Testis (tissue), 3 donors: ENCODE measurements around the gene CHDH. TPM values are rescaled to one million over a fixed set of nuclear protein-coding genes. Genes with fewer than 3 reads are reported as not detected.

Experiments used
- DNase-seq: peaks from one replicate; pipeline ENCODE4 v3.0.0-alpha.2; 2019
- H3K27ac ChIP-seq, 2 donors: fragments of 200-600 bp; sonication (generic); one replicate each; pipeline ENCODE4 v1.5.1; 2019
- H3K27me3 ChIP-seq: fragments of 200-600 bp; sonication (generic); one replicate; pipeline ENCODE4 v1.5.1; 2019
- H3K36me3 ChIP-seq: fragments of 200-600 bp; sonication (generic); one replicate; pipeline ENCODE4 v1.5.1; 2017; ENCODE audit warnings: low read depth; ENCODE audit errors: missing control alignments
- H3K4me1 ChIP-seq: fragments of 200-600 bp; sonication (generic); one replicate; pipeline ENCODE4 v1.5.1; 2019
- H3K4me3 ChIP-seq, 2 donors: fragments of 200-600 bp; sonication (generic); one replicate each; pipeline ENCODE4 v1.5.1; 2017 to 2019
- H3K9me3 ChIP-seq: fragments of 200-600 bp; sonication (generic); one replicate; pipeline ENCODE4 v1.5.1; 2017
- POLR2A ChIP-seq: fragments of 450-650 bp; IDR thresholded peaks from one replicate; pipeline ENCODE4 v1.6.1; 2017; ENCODE audit warnings: antibody characterized with exemption, mild to moderate bottlenecking, moderate library complexity
- WGBS, 2 donors: methylation state at CpG; one replicate each; pipeline ENCODE4 v1.1.5; 2018; 5-methylcytosine and 5-hydroxymethylcytosine counted together
- intact Hi-C: fragments of 100-400 bp; cut with DNase I; formaldehyde crosslinking; loops from one replicate; pipeline ENCODE4 v1.15.1; 2023; ENCODE audit warnings: low total_unique reads
- polyA plus RNA-seq: library from polyadenylated mRNA; stranded (reverse); fragments of 350-450 nt; fragmentation: Illumina TruSeq; extraction: RNeasy Lipid Tissue Mini Kit (QIAGEN cat#74804); gene quantifications from one replicate; pipeline ENCODE4 v1.2.3, GENCODE V29; 2014; ENCODE audit warnings: low read depth, low replicate concordance; ENCODE audit not compliant: insufficient read depth
- total RNA-seq, 2 donors: library from RNA; depleted of rRNA; stranded (reverse); fragments of >200 nt; gene quantifications; one replicate each; pipeline ENCODE4 v1.2.3, GENCODE V29; 2016
- TF ChIP-seq, protein P1 (sequence below), 3 experiments: fragments of 450-650 bp in 2 of 3; fragments of 200-600 bp in 1 of 3; sonication (generic) in 1 of 3; IDR thresholded peaks; one replicate each; pipeline ENCODE4 v1.5.1; 2016 to 2019; ENCODE audit warnings: antibody characterized with exemption in 3 of 3, mild to moderate bottlenecking in 2 of 3, moderate library complexity in 1 of 3

The CHDH gene
- total and polyA plus RNA-seq, 3 donors from 2014 or later: 13.5 to 41.4 (median 28.1) TPM

DNA sequence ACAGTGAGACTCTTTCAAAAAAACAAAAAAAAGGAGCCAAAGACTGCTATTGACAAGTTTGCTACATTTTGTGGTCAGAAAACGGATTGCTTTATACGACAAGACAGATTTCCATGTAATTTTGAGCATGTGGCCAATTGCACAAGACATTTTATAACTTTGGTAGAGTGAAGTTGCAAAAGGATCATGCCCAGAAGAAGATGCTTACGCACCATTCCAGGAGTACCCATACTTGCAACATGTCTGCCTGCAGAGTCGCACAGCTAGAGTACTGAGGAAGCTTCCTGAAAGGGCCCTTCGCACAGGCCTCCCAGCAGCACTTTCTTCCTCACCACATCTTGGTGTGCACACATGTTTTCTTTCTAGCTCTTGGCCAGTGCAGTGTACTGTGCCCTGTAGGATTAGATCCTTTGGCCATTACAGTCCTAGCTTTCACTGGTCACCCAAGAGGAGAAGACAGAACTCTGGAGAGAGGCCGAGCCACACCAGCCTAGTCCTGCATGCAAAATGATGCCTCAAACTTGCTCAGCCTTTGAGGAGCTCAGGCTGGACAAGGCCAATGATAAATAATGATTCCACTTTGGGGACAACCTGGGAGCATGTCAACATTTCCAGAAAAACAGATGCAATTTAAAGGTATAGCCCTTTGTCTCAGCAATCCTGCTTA lies 11.7 kb downstream of the CHDH start:
- no peak for DNase-seq

DNA sequence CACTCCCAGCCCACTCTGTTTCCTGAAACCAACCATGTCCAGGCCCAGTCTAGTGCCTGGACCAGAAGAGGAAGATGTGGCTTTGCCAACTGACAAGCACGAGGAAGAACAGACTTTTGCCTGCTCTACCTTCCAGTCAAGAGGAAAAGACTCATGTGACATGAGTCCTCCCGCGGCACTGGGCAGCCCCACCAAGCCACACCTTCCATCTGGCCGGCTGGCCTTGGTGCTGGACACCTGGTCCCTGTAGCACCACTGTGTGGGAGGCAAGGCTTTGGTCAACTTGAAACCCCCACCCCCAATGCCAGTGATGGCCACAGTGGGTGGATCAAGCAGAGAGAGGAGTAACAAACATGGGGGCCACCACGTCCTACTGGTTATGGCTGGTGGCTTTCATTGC lies 12.5 kb downstream of the CHDH start:
- H3K36me3 ChIP-seq: no peaks in the 10 kb centered on the region
- TF ChIP-seq, protein P1, sequence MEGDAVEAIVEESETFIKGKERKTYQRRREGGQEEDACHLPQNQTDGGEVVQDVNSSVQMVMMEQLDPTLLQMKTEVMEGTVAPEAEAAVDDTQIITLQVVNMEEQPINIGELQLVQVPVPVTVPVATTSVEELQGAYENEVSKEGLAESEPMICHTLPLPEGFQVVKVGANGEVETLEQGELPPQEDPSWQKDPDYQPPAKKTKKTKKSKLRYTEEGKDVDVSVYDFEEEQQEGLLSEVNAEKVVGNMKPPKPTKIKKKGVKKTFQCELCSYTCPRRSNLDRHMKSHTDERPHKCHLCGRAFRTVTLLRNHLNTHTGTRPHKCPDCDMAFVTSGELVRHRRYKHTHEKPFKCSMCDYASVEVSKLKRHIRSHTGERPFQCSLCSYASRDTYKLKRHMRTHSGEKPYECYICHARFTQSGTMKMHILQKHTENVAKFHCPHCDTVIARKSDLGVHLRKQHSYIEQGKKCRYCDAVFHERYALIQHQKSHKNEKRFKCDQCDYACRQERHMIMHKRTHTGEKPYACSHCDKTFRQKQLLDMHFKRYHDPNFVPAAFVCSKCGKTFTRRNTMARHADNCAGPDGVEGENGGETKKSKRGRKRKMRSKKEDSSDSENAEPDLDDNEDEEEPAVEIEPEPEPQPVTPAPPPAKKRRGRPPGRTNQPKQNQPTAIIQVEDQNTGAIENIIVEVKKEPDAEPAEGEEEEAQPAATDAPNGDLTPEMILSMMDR (IDR thresholded peaks at IDR 0.05): no peak
- no peak for TF ChIP-seq POLR2A
- no peaks in the 10 kb centered on the region for H3K27me3 ChIP-seq
- H3K27ac ChIP-seq: no peak overlapping the region
- intact Hi-C loops: no loop called here
- no peaks in the 10 kb centered on the region for H3K9me3 ChIP-seq
- no peak overlapping the region for H3K4me3 ChIP-seq
- no peaks in the 10 kb centered on the region for H3K4me1 ChIP-seq
- 88 to 95% methylated on average over 3 to 5 of the region's 5 CpGs for whole genome bisulfite sequencing, 2 donors
- no peak for DNase-seq

More for the DNA sequence above, 11.7 kb downstream of the CHDH start:
- Histone ChIP-seq H3K4me3 (no peak overlapping the region), H3K27me3 (no peaks in the 10 kb centered on the region), H3K4me1 (no peaks in the 10 kb centered on the region), H3K36me3 (no peaks in the 10 kb centered on the region), H3K27ac (no peak overlapping the region), H3K9me3 (no peaks in the 10 kb centered on the region)
- intact Hi-C loops: no loop called here
- 85 to 92% methylated on average over 6 of the region's 6 CpGs for WGBS, 2 donors
- no peak for TF ChIP-seq POLR2A
- TF ChIP-seq, protein P1 (IDR thresholded peaks at IDR 0.05): no peak

DNA sequence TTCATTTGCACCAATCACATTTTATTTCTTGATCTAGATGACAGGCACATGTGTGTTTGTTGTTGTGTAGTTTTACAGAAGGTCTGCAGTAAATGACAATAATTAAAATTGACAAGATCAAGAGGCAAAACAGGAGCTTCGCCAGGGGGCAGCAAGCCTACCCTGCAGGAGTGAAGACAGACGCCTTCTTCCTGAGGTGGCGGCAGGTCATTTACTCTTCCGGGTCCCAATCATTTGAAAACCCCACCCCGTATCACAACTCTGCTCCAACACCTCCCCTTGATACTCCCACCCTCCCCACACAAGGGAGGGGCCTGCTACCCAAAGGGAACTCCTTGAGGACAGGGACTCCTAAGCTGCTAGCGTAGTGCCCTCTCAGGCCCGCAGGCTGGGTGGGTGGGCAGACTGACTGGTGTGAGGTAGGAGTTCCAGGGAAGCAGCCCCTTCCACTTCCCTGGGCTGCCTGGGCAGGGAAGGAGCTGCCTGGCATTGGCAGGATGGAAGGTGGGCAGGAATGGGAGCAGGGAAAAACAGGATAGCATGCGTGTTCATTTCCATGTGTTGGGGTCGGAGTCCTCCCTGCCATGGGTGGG lies 13.1 kb downstream of the CHDH start:
- Histone ChIP-seq H3K36me3 (no peaks in the 10 kb centered on the region), H3K27ac (no peak overlapping the region), H3K27me3 (no peaks in the 10 kb centered on the region), H3K9me3 (no peaks in the 10 kb centered on the region), H3K4me1 (no peaks in the 10 kb centered on the region), H3K4me3 (no peak overlapping the region)
- TF ChIP-seq POLR2A: no peak
- DNase-seq: no peak
- intact Hi-C loops: no loop called here
- 90 to 92% methylated on average over 9 of the region's 9 CpGs for WGBS, 2 donors

DNA sequence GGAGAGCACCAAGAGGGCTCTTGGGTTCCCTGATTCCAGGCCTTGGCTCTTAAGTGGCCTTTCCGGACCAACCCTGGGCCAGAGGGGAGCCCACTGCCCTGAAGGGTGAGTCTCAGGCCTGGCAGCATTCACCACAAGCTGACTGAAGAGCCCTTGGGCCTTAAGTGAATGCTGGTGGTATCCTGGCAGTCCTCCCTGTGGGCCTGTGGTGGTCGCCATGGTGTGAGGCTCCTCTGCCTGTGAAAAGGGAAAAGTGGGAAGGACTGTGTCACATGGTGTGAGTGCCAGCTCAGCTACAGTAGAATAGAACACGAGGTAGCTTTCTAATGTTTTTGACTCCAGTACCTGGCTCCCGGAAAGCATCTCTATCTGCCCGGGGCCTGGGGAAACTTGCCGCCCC lies 15.3 kb downstream of the CHDH start:
- Histone ChIP-seq H3K36me3 (no peaks in the 10 kb centered on the region), H3K4me3 (no peak overlapping the region), H3K27ac (no peak overlapping the region), H3K9me3 (no peaks in the 10 kb centered on the region), H3K27me3 (no peaks in the 10 kb centered on the region), H3K4me1 (no peaks in the 10 kb centered on the region)
- 96 to 97% methylated on average over 4 to 6 of the region's 6 CpGs for WGBS, 2 donors
- TF ChIP-seq POLR2A: no peak
- TF ChIP-seq, protein P1 (IDR thresholded peaks at IDR 0.05): no peak
- DNase-seq: no peak
- intact Hi-C loops: no loop called here

DNA sequence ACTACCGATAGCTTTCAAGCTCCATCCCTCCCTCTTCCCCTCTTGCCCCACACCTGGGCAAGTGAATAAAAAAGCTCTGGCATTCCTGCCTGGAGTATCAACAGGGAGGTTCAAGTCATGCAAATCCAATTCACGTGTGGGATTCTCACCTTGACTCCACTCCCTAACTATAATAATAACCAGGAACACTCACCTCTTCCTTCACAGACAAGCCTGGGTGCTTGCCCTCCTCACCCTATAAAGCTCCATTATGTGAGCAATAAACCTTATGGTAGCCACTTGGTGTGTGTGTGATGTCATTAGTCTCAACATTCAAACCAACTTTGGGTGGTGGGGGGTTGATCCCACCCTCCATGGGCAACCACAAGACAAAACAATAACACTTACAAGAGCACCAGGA lies 16.6 kb downstream of the CHDH start:
- WGBS, 2 donors: 84 to 86% methylated on average over 2 of the region's 2 CpGs
- TF ChIP-seq POLR2A: no peak
- TF ChIP-seq, protein P1 (IDR thresholded peaks at IDR 0.05): no peak

More for the DNA sequence above, 16.6 kb downstream of the CHDH start:
- no peaks in the 10 kb centered on the region for H3K27me3 ChIP-seq
- intact Hi-C loops: no loop called here
- H3K4me1 ChIP-seq: no peaks in the 10 kb centered on the region
- H3K27ac ChIP-seq: no peak overlapping the region
- DNase-seq: no peak
- no peaks in the 10 kb centered on the region for H3K9me3 ChIP-seq
- H3K36me3 ChIP-seq: no peaks in the 10 kb centered on the region
- H3K4me3 ChIP-seq: no peak overlapping the region
